RWPE2 (cell line): ENCODE data around the gene UTS2R.

Experiments
- ATAC-seq: fragments of 200-7000 bp; cut with Tn5 transposase; 3 replicates; pipeline ENCODE4 v1.9.1; 2021; ENCODE audit warnings: low read depth
- DNase-seq: peaks from one replicate; pipeline ENCODE4 v3.0.0-alpha.2; 2020; ENCODE audit warnings: low spot score
- H3K27ac ChIP-seq: fragments of 450-650 bp; 2 replicates; pipeline ENCODE4 v1.5.1; 2017; ENCODE audit warnings: mild to moderate bottlenecking; ENCODE audit not compliant: poor library complexity, severe bottlenecking
- H3K27me3 ChIP-seq: fragments of 250-450 bp; sonication (Bioruptor Pico); 2 replicates; pipeline ENCODE4 v1.5.1; 2021; ENCODE audit warnings: mild to moderate bottlenecking, moderate library complexity; ENCODE audit not compliant: insufficient read depth, poor library complexity, severe bottlenecking
- H3K36me3 ChIP-seq: fragments of 250-450 bp; sonication (Bioruptor Pico); 2 replicates; pipeline ENCODE4 v1.5.1; 2020; ENCODE audit warnings: low read depth, mild to moderate bottlenecking, moderate library complexity
- H3K4me1 ChIP-seq: fragments of 250-450 bp; sonication (Bioruptor Pico); 2 replicates; pipeline ENCODE4 v1.5.1; 2021; ENCODE audit warnings: mild to moderate bottlenecking, moderate library complexity; ENCODE audit not compliant: insufficient read depth, poor library complexity, severe bottlenecking
- H3K4me3 ChIP-seq: fragments of 250-450 bp; sonication (Bioruptor Pico); 2 replicates; pipeline ENCODE4 v1.5.1; 2021; ENCODE audit warnings: mild to moderate bottlenecking, moderate library complexity; ENCODE audit not compliant: severe bottlenecking
- H3K9me3 ChIP-seq: fragments of 250-450 bp; sonication (Bioruptor Pico); 2 replicates; pipeline ENCODE4 v1.5.1; 2021; ENCODE audit warnings: mild to moderate bottlenecking, moderate library complexity; ENCODE audit not compliant: severe bottlenecking
- CTCF ChIP-seq: fragments of 450-650 bp; IDR thresholded peaks from one replicate; pipeline ENCODE4 v1.5.1; 2017; ENCODE audit warnings: mild to moderate bottlenecking, moderate library complexity; ENCODE audit not compliant: poor library complexity, severe bottlenecking

UTS2R gene

GRCh38 chr17:82331345-82331939, 40.1 kb upstream of the UTS2R start:
- Histone ChIP-seq H3K9me3 (no peaks in the 10 kb centered on the region), H3K4me1 (peaks cover 37% of the 10 kb centered on the region), H3K4me3 (no peak overlapping the region), H3K27ac (no peak overlapping the region), H3K36me3 (no peaks in the 10 kb centered on the region), H3K27me3 (no peaks in the 10 kb centered on the region)
- no peak for TF ChIP-seq CTCF
- no peak for DNase-seq
- no peak for ATAC-seq

- H3K4me3 ChIP-seq = peak overlapping the region; percentile 33
- no peaks in the 10 kb centered on the region for H3K9me3 ChIP-seq
- peak; percentile 45 for ATAC-seq
- TF ChIP-seq CTCF = no peak
- peak overlapping the region; percentile 59 for H3K27ac ChIP-seq
- H3K4me1 ChIP-seq = peaks cover 37% of the 10 kb centered on the region
- DNase-seq = peak; percentile 73
- no peaks in the 10 kb centered on the region for H3K27me3 ChIP-seq
- H3K36me3 ChIP-seq = no peaks in the 10 kb centered on the region
Measured at GRCh38 chr17:82332669-82333278, 38.8 kb upstream of the UTS2R start.

GRCh38 chr17:82333279-82334171, 38.0 kb upstream of the UTS2R start, which contains the start of gene SECTM1:
Gene SECTM1 (minus strand): TSS chr17:82333766. CDS start chr17:82327240, 6,526 bp downstream.
- peaks cover 40% of the 10 kb centered on the region for H3K4me1 ChIP-seq
- DNase-seq = peak; percentile 73
- ATAC-seq = peak; percentile 21; the same call in 2 of the 3 replicates
- H3K36me3 ChIP-seq = no peaks in the 10 kb centered on the region
- H3K27me3 ChIP-seq = no peaks in the 10 kb centered on the region
- H3K4me3 ChIP-seq = peak within 1 kb of the TSS; percentile 33
- H3K27ac ChIP-seq = peak within 1 kb of the TSS; percentile 59
- no peaks in the 10 kb centered on the region for H3K9me3 ChIP-seq
- TF ChIP-seq CTCF = no peak

- TF ChIP-seq CTCF = no peak
Measured at GRCh38 chr17:82334204-82334621, 37.4 kb upstream of the UTS2R start.

More at GRCh38 chr17:82334204-82334621, 37.4 kb upstream of the UTS2R start:
- Histone ChIP-seq H3K27ac (peak overlapping the region; percentile 59), H3K9me3 (no peaks in the 10 kb centered on the region), H3K4me3 (peak overlapping the region; percentile 33), H3K36me3 (no peaks in the 10 kb centered on the region), H3K4me1 (peaks cover 46% of the 10 kb centered on the region), H3K27me3 (no peaks in the 10 kb centered on the region)
- DNase-seq (peak; percentile 75), ATAC-seq (no peak)
